Glutamatergic neuron (in vitro differentiated cells): Measurements from ENCODE around the gene NBEA. TPM values are rescaled to one million over a fixed set of nuclear protein-coding genes. Genes with fewer than 3 reads are reported as not detected.
A peak's percentile ranks its signal among the peaks of the same experiment; 100 is the strongest.

Experiments
- DNase-seq: peaks from one replicate; pipeline ENCODE4 v3.0.0; 2022
- H3K27ac Mint-ChIP-seq: one replicate; pipeline ENCODE4 v1.8.0; 2020; ENCODE audit warnings: mild to moderate bottlenecking, mixed read lengths, inconsistent platforms; ENCODE audit not compliant: unreplicated experiment
- H3K27me3 Mint-ChIP-seq: one replicate; pipeline ENCODE4 v1.8.0; 2020; ENCODE audit warnings: mild to moderate bottlenecking, moderate library complexity, mixed read lengths, inconsistent platforms; ENCODE audit not compliant: unreplicated experiment
- H3K36me3 Mint-ChIP-seq: one replicate; pipeline ENCODE4 v1.8.0; 2020; ENCODE audit warnings: mild to moderate bottlenecking, mixed read lengths, inconsistent platforms; ENCODE audit not compliant: unreplicated experiment
- H3K4me1 Mint-ChIP-seq: one replicate; pipeline ENCODE4 v1.8.0; 2020; ENCODE audit warnings: mild to moderate bottlenecking, low read depth, mixed read lengths, inconsistent platforms; ENCODE audit not compliant: unreplicated experiment
- H3K4me3 Mint-ChIP-seq: one replicate; pipeline ENCODE4 v1.8.0; 2020; ENCODE audit warnings: mild to moderate bottlenecking, mixed read lengths, inconsistent platforms; ENCODE audit not compliant: unreplicated experiment
- H3K9me3 Mint-ChIP-seq: one replicate; pipeline ENCODE4 v1.8.0; 2020; ENCODE audit warnings: mild to moderate bottlenecking, moderate library complexity, mixed read lengths, inconsistent platforms; ENCODE audit not compliant: unreplicated experiment
- total RNA-seq: library from RNA; stranded (reverse); fragmentation: NEBNext Ultra II Directional; extraction: Animal tissue kit (Norgen Biotek cat#: 25700); gene quantifications from one replicate; pipeline ENCODE4 v1.2.1, GENCODE V29; 2021; ENCODE audit not compliant: unreplicated experiment
- TF ChIP-seq, protein P1 (sequence below): fragments of 200-600 bp; sonication (generic); IDR thresholded peaks from one replicate; pipeline ENCODE4 v1.5.0; 2021; ENCODE audit not compliant: partially characterized antibody, unreplicated experiment

Gene NBEA
- total RNA-seq, 1 donor from 2014 or later, result 48.3 TPM

- no peak for DNase-seq
- Mint-ChIP-seq H3K27me3 (peaks cover 6% of the 10 kb centered on the region), H3K4me3 (peak overlapping the region; percentile 88), H3K27ac (peak overlapping the region; percentile 92), H3K36me3 (no peaks in the 10 kb centered on the region), H3K9me3 (peaks cover 4% of the 10 kb centered on the region), H3K4me1 (peaks cover 12% of the 10 kb centered on the region)
- TF ChIP-seq, protein P1, sequence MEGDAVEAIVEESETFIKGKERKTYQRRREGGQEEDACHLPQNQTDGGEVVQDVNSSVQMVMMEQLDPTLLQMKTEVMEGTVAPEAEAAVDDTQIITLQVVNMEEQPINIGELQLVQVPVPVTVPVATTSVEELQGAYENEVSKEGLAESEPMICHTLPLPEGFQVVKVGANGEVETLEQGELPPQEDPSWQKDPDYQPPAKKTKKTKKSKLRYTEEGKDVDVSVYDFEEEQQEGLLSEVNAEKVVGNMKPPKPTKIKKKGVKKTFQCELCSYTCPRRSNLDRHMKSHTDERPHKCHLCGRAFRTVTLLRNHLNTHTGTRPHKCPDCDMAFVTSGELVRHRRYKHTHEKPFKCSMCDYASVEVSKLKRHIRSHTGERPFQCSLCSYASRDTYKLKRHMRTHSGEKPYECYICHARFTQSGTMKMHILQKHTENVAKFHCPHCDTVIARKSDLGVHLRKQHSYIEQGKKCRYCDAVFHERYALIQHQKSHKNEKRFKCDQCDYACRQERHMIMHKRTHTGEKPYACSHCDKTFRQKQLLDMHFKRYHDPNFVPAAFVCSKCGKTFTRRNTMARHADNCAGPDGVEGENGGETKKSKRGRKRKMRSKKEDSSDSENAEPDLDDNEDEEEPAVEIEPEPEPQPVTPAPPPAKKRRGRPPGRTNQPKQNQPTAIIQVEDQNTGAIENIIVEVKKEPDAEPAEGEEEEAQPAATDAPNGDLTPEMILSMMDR, result no peak
Measured at GRCh38 chr13:34943436-34944273, 1.6 kb downstream of the NBEA start.

GRCh38 chr13:34944274-34944634 lies 2.2 kb downstream of the NBEA start:
- no peak for DNase-seq
- no peaks in the 10 kb centered on the region for H3K36me3 Mint-ChIP-seq
- peaks cover 12% of the 10 kb centered on the region for H3K4me1 Mint-ChIP-seq
- H3K27ac Mint-ChIP-seq, result no peak overlapping the region
- H3K27me3 Mint-ChIP-seq, result peaks cover 6% of the 10 kb centered on the region
- H3K4me3 Mint-ChIP-seq, result peak overlapping the region; percentile 88
- TF ChIP-seq, protein P1, result no peak
- peaks cover 4% of the 10 kb centered on the region for H3K9me3 Mint-ChIP-seq

DNA sequence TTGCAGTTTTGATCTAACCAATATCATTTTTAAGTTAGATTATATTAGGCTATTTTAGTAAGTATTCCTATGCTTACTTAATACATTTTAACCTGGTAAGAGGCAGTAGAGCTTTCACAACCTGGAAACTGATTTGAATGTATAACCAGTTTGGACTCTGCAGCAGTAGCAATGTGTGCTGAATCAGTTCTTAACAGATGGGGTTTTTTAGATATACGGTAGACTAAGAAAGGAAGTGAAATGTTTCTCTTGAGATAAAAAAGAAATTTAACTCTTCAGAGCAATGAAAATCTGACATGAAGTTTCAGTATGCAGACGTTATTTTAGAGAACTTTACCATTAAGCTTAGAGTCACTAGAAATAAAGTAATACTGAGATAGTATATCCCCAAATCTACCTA lies 2.7 kb downstream of the NBEA start:
- Mint-ChIP-seq H3K4me3 (peak overlapping the region; percentile 88), H3K27ac (no peak overlapping the region)
- DNase-seq, result no peak

GRCh38 chr13:34951528-34951927 lies 9.5 kb downstream of the NBEA start:
- TF ChIP-seq, protein P1, result no peak
- no peak overlapping the region for H3K4me3 Mint-ChIP-seq
- H3K9me3 Mint-ChIP-seq, result no peaks in the 10 kb centered on the region
- H3K4me1 Mint-ChIP-seq, result peaks cover 6% of the 10 kb centered on the region
- no peak for DNase-seq
- H3K27me3 Mint-ChIP-seq, result no peaks in the 10 kb centered on the region
- no peak overlapping the region for H3K27ac Mint-ChIP-seq
- H3K36me3 Mint-ChIP-seq, result peaks cover 10% of the 10 kb centered on the region

More for the DNA sequence above, 2.7 kb downstream of the NBEA start:
- H3K36me3 Mint-ChIP-seq, result no peaks in the 10 kb centered on the region
- TF ChIP-seq, protein P1, result no peak
- peaks cover 6% of the 10 kb centered on the region for H3K27me3 Mint-ChIP-seq
- H3K4me1 Mint-ChIP-seq, result peaks cover 12% of the 10 kb centered on the region
- peaks cover 4% of the 10 kb centered on the region for H3K9me3 Mint-ChIP-seq

DNA sequence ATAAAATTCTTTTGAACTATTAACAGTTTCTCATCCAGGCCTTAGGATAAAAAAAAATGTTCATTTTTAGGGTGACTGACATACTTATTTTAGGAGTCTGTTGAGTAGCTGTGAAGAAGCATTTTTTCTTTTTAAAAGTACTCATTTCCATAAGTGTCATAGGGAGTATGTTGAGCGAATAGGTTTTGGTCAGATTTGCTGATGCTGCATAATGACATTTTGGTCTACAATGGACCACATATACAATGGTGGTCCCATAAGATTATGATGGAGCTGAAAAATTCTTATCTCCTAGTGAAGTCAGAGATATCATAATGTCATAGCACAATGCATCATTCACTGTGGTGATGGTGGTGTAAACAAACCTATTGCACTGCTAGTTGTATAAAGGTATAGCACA lies 17.4 kb downstream of the NBEA start:
- Mint-ChIP-seq H3K4me3 (no peak overlapping the region), H3K27ac (no peak overlapping the region), H3K9me3 (no peaks in the 10 kb centered on the region), H3K27me3 (no peaks in the 10 kb centered on the region), H3K4me1 (peaks cover 5% of the 10 kb centered on the region), H3K36me3 (no peaks in the 10 kb centered on the region)
- DNase-seq, result no peak
- TF ChIP-seq, protein P1, result no peak
